Ascending aorta (tissue), 2 donors: ENCODE data around the gene SPO11. TPM values are rescaled to one million over a fixed set of nuclear protein-coding genes. Genes with fewer than 3 reads are reported as not detected.

Experiments used
- DNase-seq, 2 donors: peaks; one replicate each; pipeline ENCODE4 v3.0.0-alpha.2; 2019; ENCODE audit warnings: low spot score in 2 of 2
- H3K27ac ChIP-seq, 2 donors: fragments of 200-600 bp; sonication (generic); one replicate each; pipeline ENCODE4 v1.5.1; 2016 to 2017; ENCODE audit warnings: mild to moderate bottlenecking in 1 of 2
- H3K27me3 ChIP-seq: fragments of 200-600 bp; sonication (generic); one replicate; pipeline ENCODE4 v1.5.1; 2017
- H3K36me3 ChIP-seq, 2 donors: fragments of 200-600 bp; sonication (generic); one replicate each; pipeline ENCODE4 v1.5.1; 2016
- H3K4me1 ChIP-seq, 2 donors: fragments of 200-600 bp; sonication (generic); one replicate each; pipeline ENCODE4 v1.5.1; 2016 to 2017; ENCODE audit warnings: mild to moderate bottlenecking in 1 of 2
- H3K4me3 ChIP-seq, 2 donors: fragments of 200-600 bp; sonication (generic); one replicate each; pipeline ENCODE4 v1.5.1; 2016 to 2017; ENCODE audit warnings: mild to moderate bottlenecking in 1 of 2
- H3K9me3 ChIP-seq, 2 donors: fragments of 200-600 bp; sonication (generic); one replicate each; pipeline ENCODE4 v1.5.1; 2016
- intact Hi-C: fragments of 100-400 bp; cut with DNase I; formaldehyde crosslinking; loops from one replicate; pipeline ENCODE4 v1.15.1; 2023
- total RNA-seq: library from RNA; depleted of rRNA; stranded (reverse); fragments of >200 nt; gene quantifications from one replicate; pipeline ENCODE4 v1.1.0, GENCODE V29; 2016
- TF ChIP-seq, protein P1 (sequence below), 3 experiments: fragments of 200-600 bp in 2 of 3; fragments of 450-650 bp in 1 of 3; sonication (generic) in 2 of 3; IDR thresholded peaks; one replicate each; pipeline ENCODE4 v1.5.1; 2016 to 2019; ENCODE audit warnings: antibody characterized with exemption in 3 of 3, mild to moderate bottlenecking in 1 of 3, moderate library complexity in 1 of 3

The SPO11 gene
- total RNA-seq, 1 donor from 2014 or later: not detected

DNA sequence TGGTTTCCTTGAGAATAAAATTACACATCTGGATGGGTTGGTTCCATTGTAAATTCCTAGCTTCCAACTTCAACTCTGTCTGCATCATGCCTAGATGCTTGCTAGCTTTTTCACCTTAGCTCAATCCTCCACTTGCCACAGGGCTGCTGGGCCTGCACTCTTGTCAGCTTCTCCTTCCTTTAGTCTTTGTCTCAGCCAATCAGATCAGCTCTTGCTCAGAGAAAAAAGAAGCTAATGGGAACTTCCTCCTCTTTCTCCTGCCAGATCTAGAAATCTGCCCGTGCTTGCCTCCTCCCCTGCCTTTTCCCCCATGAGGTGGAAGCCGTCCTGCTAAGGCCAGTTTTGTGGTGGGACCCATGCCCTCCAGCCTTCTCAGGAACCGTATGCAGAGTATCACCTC, 40.0 kb downstream of the SPO11 start:
- intact Hi-C loops: no loop called here
- no peaks in the 10 kb centered on the region for H3K9me3 ChIP-seq
- no peak overlapping the region for H3K27ac ChIP-seq
- no peaks in the 10 kb centered on the region for H3K4me1 ChIP-seq
- H3K36me3 ChIP-seq: peaks cover 82 to 96% of the 10 kb centered on the region in 2 donors
- no peak for DNase-seq
- TF ChIP-seq, protein P1, sequence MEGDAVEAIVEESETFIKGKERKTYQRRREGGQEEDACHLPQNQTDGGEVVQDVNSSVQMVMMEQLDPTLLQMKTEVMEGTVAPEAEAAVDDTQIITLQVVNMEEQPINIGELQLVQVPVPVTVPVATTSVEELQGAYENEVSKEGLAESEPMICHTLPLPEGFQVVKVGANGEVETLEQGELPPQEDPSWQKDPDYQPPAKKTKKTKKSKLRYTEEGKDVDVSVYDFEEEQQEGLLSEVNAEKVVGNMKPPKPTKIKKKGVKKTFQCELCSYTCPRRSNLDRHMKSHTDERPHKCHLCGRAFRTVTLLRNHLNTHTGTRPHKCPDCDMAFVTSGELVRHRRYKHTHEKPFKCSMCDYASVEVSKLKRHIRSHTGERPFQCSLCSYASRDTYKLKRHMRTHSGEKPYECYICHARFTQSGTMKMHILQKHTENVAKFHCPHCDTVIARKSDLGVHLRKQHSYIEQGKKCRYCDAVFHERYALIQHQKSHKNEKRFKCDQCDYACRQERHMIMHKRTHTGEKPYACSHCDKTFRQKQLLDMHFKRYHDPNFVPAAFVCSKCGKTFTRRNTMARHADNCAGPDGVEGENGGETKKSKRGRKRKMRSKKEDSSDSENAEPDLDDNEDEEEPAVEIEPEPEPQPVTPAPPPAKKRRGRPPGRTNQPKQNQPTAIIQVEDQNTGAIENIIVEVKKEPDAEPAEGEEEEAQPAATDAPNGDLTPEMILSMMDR (IDR thresholded peaks at IDR 0.05): no peak
- no peaks in the 10 kb centered on the region for H3K27me3 ChIP-seq
- H3K4me3 ChIP-seq: no peak overlapping the region

GRCh38 chr20:57370316-57370715, 40.7 kb downstream of the SPO11 start:
- DNase-seq: no peak
- no peak overlapping the region for H3K27ac ChIP-seq
- H3K4me1 ChIP-seq: no peaks in the 10 kb centered on the region
- intact Hi-C loops: no loop called here
- TF ChIP-seq, protein P1 (IDR thresholded peaks at IDR 0.05): no peak
- H3K27me3 ChIP-seq: no peaks in the 10 kb centered on the region
- H3K9me3 ChIP-seq: no peaks in the 10 kb centered on the region
- peaks cover 87 to 98% of the 10 kb centered on the region in 2 donors for H3K36me3 ChIP-seq
- H3K4me3 ChIP-seq: no peak overlapping the region

DNA sequence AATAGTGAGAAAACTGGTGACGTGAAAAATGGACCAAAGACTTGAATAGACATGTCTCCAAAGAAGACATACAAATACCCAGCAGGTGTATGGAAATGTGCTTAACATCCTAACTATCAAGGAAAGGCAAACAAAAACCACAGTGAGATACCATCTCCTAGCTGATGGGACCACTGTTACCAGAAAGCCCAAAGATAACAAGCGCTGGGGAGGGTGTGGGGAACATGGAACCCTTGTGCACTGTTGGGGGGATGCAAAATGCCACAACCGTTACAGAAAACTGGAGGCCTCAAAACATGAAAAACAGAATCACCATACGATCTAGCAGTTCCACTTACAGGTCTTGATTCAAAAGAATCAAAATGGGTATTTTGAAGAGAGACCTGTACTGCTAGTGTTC, 41.8 kb downstream of the SPO11 start:
- intact Hi-C loops: no loop called here
- H3K36me3 ChIP-seq: peaks cover 87 to 98% of the 10 kb centered on the region in 2 donors
- DNase-seq: no peak

GRCh38 chr20:57372157-57372556, 42.6 kb downstream of the SPO11 start:
- Histone ChIP-seq H3K9me3 (no peaks in the 10 kb centered on the region), H3K27me3 (no peaks in the 10 kb centered on the region), H3K27ac (no peak overlapping the region), H3K36me3 (peaks cover 81 to 96% of the 10 kb centered on the region in 2 donors), H3K4me1 (no peaks in the 10 kb centered on the region), H3K4me3 (no peak overlapping the region)
- no peak for DNase-seq
- intact Hi-C loops: no loop called here
- TF ChIP-seq, protein P1 (IDR thresholded peaks at IDR 0.05): no peak

More for the DNA sequence above, 41.8 kb downstream of the SPO11 start:
- H3K4me1 ChIP-seq: no peaks in the 10 kb centered on the region
- no peaks in the 10 kb centered on the region for H3K27me3 ChIP-seq
- TF ChIP-seq, protein P1 (IDR thresholded peaks at IDR 0.05): no peak
- H3K4me3 ChIP-seq: no peak overlapping the region
- H3K9me3 ChIP-seq: no peaks in the 10 kb centered on the region
- H3K27ac ChIP-seq: no peak overlapping the region

DNA sequence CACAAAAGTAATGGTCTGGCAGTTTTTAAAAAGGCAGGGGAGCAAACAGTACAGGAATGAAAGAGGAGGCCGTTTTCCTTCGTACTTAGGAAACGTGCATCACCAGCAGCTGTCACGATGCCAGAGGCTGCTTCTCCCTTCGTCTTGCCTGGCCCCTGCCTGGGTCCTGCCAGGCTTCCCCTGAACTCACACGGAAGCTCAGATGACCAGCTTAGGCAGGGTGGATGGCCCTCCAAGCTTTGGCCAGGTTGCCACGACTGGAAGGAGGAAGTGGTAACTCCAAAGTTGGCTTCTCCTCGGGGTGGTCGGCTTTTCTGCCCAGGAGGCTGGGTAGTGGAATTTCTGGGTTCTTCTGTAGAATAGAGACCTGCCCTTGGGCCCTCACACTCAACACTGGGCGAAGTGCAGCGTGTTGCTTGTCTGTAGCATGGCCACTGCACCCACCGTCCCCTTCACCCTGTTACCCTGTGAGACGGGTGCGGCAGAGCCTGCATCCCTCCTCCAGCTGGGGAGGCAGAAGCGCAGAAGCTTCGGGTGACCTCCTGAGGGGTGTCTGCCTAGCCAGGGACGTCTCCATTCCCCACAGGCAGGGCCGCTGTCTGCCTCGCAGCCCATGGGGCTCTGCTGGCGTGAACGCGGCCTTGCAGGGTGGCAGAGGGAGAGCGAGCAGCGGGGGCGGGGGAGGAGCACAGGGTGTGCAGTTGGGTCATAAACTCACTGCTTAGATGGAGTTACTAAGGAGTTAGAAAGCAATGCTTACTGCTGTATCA, 43.2 kb downstream of the SPO11 start:
- H3K27me3 ChIP-seq: no peaks in the 10 kb centered on the region
- H3K36me3 ChIP-seq: peaks cover 82 to 96% of the 10 kb centered on the region in 2 donors
- no peak overlapping the region for H3K27ac ChIP-seq
- no peaks in the 10 kb centered on the region for H3K9me3 ChIP-seq
- H3K4me1 ChIP-seq: no peaks in the 10 kb centered on the region
- DNase-seq: no peak
- intact Hi-C loops: no loop called here
- no peak overlapping the region for H3K4me3 ChIP-seq
- TF ChIP-seq, protein P1 (IDR thresholded peaks at IDR 0.05): no peak
